Tongue (tissue), 2 donors: Measurements from ENCODE around the gene SNRPF. TPM values are rescaled to one million over a fixed set of nuclear protein-coding genes. Genes with fewer than 3 reads are reported as not detected.
A peak's percentile ranks its signal among the peaks of the same experiment; 100 is the strongest.

Experiments used
- DNase-seq: peaks from one replicate; pipeline ENCODE4 v3.0.0-alpha.2; 2015
- total RNA-seq: library from RNA; depleted of rRNA; stranded (reverse); fragments of >200 nt; gene quantifications from one replicate; pipeline ENCODE4 v1.2.3, GENCODE V29; 2014

Gene SNRPF
- total RNA-seq, 1 donor from 2014 or later = 9.7 TPM

- peak; percentile 34 for DNase-seq
These were observed 628 bp downstream of the SNRPF start for GRCh38 chr12:95859344-95859816.

- DNase-seq = no peak
These were observed 1.4 kb downstream of the SNRPF start for GRCh38 chr12:95859947-95860850.

GRCh38 chr12:95862038-95862437, 3.3 kb downstream of the SNRPF start:
- DNase-seq = no peak

- DNase-seq = no peak
These were observed 4.6 kb downstream of the SNRPF start for GRCh38 chr12:95863337-95863736.

- no peak for DNase-seq
These were observed 12.1 kb downstream of the SNRPF start for GRCh38 chr12:95870897-95871296.

- DNase-seq = no peak
These were observed 15.7 kb downstream of the SNRPF start for GRCh38 chr12:95874452-95874851.

- DNase-seq = no peak
These were observed 18.9 kb downstream of the SNRPF start for GRCh38 chr12:95877622-95878021.

- no peak for DNase-seq
These were observed 22.1 kb downstream of the SNRPF start for GRCh38 chr12:95880895-95881294.

- DNase-seq = peak; percentile 47
These were observed 22.7 kb downstream of the SNRPF start for GRCh38 chr12:95881331-95881955.

- DNase-seq = no peak
These were observed 23.3 kb downstream of the SNRPF start for GRCh38 chr12:95882080-95882479.

GRCh38 chr12:95882873-95883272, 24.1 kb downstream of the SNRPF start:
- no peak for DNase-seq

- DNase-seq = no peak
These were observed 26.2 kb downstream of the SNRPF start for GRCh38 chr12:95884998-95885397.

- no peak for DNase-seq
These were observed 28.6 kb downstream of the SNRPF start for GRCh38 chr12:95887311-95887710.

GRCh38 chr12:95890958-95891357, 32.2 kb downstream of the SNRPF start:
- DNase-seq = no peak

- no peak for DNase-seq
These were observed 38.1 kb downstream of the SNRPF start for GRCh38 chr12:95896846-95897245.

GRCh38 chr12:95898081-95898480, 39.3 kb downstream of the SNRPF start:
- no peak for DNase-seq

- DNase-seq = peak; percentile 4
These were observed 49.8 kb downstream of the SNRPF start for GRCh38 chr12:95908573-95908972.

- DNase-seq = no peak
These were observed 51.1 kb downstream of the SNRPF start for GRCh38 chr12:95909871-95910270.

Other genes starting within 250 kb of the SNRPF start
- gene NTN4, start 68.2 kb upstream of the SNRPF start, total RNA-seq = 47.9 TPM
- not detected for gene CCDC38, start 83.7 kb downstream of the SNRPF start, total RNA-seq
- not detected for gene AMDHD1, start 84.4 kb downstream of the SNRPF start, total RNA-seq
- gene HAL, start 137.4 kb downstream of the SNRPF start, total RNA-seq = 0.51 TPM
- gene LTA4H, start 176.6 kb downstream of the SNRPF start, total RNA-seq = 64.5 TPM